GM18909 (cell line): ENCODE data around the gene CTAGE9.
"Not testable (repeated sequence)": the region's sequence is repeated elsewhere in the genome, so short reads cannot be mapped to it uniquely, and the experiment has no call there.

Experiments used
- ATAC-seq: cut with Tn5 transposase; IDR thresholded peaks from one replicate; pipeline ENCODE4 v1.9.1; 2021; ENCODE audit warnings: mild to moderate bottlenecking; ENCODE audit not compliant: unreplicated experiment, poor library complexity

CTAGE9 gene, protein sequence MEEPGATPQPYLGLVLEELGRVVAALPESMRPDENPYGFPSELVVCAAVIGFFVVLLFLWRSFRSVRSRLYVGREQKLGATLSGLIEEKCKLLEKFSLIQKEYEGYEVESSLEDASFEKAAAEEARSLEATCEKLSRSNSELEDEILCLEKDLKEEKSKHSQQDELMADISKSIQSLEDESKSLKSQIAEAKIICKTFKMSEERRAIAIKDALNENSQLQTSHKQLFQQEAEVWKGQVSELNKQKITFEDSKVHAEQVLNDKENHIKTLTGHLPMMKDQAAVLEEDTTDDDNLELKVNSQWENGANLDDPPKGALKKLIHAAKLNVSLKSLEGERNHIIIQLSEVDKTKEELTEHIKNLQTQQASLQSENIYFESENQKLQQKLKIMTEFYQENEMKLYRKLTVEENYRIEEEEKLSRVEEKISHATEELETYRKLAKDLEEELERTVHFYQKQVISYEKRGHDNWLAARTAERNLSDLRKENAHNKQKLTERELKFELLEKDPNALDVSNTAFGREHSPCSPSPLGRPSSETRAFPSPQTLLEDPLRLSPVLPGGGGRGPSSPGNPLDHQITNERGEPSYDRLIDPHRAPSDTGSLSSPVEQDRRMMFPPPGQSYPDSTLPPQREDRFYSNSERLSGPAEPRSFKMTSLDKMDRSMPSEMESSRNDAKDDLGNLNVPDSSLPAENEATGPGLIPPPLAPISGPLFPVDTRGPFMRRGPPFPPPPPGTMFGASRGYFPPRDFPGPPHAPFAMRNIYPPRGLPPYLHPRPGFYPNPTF

DNA sequence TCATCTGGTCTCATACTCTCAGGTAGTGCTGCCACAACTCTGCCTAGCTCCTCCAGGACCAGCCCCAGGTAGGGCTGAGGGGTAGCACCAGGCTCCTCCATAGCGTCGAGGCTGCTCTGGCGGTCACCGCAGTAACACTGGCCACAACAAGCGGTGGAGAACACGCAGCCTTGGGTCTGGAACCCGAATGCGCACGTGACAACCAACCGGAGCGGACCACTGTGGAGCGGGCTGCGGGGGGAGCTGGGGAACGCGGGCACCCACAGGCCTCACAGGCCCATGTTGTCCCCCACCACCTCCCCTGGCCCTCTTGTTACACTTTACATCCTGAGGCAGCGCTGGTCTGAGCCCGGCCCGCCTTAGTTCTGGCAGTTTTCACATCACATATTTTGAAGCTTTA is at the start of gene CTAGE9:
TSS of gene CTAGE9 (minus strand) at position 101 of the 400 bp plus-strand sequence. CDS start at position 101, 0 bp downstream.
- not testable (repeated sequence) for ATAC-seq

- no peak for ATAC-seq
Observed at GRCh38 chr6:131758920-131759319, 48.1 kb upstream of the CTAGE9 start.

DNA sequence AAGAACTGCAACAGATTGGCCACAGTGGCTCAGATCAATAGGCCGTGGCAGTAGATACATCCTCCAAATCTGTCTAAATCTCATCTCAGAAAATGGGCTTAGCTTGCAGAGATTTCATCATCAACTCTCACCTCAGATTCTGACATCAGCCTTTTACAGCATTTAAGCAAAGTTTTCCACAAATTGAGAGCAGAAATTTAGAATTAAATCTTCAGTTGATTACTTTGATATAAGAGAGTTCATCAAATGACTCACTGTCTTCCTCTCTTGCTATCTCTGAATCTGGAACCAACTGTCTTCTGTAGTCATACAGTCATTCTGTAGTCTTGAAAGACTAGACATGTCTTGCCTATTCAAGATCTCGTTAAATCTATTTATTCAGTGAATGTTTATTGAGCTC is 45.2 kb upstream of the CTAGE9 start:
- ATAC-seq, result no peak

DNA sequence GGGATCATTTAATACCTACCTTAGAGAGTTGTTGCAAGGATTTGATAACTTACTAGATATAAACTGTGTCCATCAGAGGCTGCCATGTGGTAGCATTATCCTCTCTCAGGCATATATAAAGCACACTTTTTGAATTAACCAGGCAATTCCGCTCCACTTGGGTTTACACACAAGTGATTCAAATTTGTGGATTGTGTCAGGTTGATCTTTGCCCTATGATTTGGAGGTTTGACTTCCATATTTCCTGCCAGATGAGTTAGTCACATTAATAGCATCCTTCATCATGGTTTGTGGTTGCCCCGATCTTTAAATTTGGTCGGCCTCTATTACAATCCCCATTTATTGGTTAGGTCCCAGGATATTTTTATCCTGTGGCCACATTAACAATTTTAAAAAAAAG is 44.8 kb upstream of the CTAGE9 start:
- ATAC-seq, result no peak

DNA sequence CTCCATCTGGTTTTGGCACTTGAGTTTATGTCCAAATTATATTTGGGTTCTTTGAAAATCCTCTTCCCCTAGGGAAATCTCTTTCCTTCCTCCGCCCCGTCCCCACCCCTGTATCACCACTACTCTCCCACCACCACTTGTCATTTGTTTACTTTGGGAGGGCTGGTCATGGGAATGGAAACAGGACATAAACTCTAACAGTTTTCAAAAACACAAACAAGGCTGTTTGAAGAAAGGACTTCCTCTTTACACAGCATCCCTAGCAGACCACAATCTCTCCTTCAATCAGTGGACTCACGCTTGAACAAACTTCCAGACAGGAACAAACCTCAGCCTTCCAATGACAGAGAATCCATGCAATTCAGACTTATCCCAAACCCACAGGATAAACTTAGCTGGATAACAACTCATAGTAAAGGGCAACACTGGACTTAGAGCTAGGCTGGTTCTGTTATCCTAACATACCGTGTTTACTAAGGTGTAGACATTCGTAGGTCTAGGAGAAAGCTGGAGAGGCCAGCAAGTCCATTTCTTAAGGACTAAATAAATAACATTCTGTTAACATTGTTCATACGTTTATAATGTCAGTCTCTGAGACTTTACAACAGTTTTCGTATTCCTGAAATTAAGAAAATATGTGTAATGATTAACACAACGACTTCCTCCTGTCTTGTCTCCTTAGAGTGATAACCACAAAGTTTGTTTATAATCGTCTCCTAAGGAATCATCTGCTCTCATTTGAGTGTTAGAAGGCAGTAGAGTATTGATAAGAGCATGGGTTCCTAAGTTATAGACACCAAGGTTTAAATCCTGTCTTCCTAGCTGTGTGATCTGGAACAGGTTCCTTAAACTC is 44.1 kb upstream of the CTAGE9 start:
- ATAC-seq, result no peak

- no peak for ATAC-seq
Observed at GRCh38 chr6:131754088-131754487, 43.3 kb upstream of the CTAGE9 start.

- ATAC-seq, result not testable (repeated sequence)
Observed at GRCh38 chr6:131751012-131751715, 40.3 kb upstream of the CTAGE9 start.

DNA sequence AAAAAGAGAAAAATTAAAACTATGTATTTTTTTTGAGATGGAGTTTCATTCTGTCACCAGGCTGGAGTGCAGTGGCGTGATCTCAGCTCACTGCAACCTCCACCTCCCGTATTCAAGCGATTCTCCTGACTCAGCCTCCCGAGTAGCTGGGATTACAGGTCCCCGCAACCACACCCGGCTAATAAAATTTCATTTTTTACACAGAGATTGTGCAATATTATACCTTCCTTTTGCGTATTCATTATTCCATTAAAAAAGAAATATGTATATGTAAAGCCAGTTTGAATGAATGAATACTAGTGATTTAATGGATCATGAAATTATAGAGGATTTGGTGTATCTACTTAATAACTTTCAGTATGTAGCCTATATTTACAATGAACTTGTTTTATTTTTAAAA is 38.2 kb upstream of the CTAGE9 start:
- ATAC-seq, result no peak

- ATAC-seq, result no peak
Observed at GRCh38 chr6:131747821-131748353, 37.1 kb upstream of the CTAGE9 start.

- no peak for ATAC-seq
Observed at GRCh38 chr6:131745476-131745875, 34.7 kb upstream of the CTAGE9 start.

DNA sequence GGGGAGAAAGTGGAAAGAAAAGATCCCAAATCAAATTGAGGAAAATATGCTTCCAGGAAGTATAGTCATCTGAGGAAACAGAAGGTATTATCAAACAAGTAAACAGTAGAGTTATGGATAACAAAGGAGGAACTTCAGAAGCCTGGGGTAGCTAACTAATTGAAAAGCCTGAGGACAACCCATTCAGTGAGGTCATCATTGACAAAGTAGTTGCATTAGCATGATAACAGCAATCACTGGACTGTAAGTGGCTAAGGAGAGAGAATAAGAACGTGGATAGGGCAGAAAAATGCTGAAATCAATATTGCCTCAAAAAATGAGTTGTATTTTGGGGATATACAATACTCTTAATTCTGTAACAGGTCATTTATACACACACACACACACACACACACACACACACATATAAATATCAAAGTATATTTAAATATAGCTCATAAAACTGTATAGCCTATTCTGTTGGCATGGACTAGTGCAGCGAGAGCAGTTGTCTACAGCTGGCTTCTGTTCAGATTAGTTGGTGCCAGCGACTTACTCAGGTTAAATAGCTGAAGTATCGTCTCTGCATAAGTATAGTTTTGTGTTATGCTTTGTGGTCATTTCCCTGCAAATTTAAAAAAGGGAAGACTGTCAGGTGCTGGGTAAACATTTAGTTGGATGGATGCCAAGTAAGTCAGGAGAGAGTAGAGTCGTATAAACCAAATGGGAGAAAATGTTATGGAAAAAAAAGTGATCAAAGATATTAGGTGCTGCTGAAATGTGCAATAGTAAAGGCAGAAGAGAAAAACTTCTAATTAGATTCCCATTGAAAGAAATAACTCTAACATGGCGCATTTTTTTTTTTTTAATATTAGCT is 33.8 kb upstream of the CTAGE9 start:
- no peak for ATAC-seq

DNA sequence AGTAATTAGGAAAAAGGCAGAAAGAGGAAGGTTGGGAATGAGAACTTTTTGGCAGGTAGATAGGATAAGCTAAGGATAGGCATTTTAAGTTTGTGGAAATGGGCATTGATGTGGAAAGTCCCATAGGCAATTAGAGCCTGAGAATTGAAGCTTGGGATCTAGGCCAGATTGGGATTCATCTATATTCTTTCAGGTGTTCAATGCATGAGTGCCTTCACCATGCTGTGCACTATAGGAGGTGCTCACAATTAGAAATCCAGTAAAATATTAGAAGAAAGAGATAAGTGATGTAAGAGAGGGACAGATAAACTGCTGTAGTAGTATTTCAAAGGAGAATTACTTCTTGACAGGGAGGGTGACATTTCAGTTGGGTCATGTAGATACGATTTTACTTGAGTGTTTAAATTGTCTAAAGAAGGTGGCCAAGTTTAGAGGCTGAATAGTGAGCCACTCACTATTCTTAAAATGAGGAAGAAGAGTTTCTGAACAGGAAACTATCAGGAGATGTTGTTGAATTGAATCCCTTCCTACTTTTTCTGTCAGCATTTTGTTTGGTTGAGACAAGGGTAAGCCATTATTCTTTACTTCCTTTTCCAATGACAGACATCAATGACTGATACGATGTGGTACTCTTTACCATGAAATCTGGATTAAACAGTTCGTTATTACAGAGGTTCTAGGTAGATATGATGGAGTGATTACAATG is 31.0 kb upstream of the CTAGE9 start:
- no peak for ATAC-seq

GRCh38 chr6:131740161-131740560 is 29.3 kb upstream of the CTAGE9 start:
- ATAC-seq, result no peak

DNA sequence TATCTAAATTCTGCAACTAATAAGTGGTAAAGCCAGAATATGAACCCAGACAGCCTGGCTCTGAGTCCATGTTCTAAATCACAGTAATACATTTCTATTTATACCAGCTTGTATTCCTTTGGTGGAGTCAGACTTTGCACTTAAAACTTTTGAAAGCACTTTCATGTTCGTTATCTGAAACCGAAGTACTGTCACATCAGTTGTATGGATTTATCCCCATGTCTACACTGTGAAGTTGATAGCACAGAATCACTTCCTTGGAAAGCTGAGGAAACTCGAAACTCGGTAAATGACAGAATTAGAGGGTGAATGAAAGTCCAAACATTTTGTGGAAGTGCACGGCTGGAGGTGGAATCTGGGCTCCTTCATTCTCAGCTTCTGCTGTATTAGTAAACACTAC is 28.3 kb upstream of the CTAGE9 start:
- ATAC-seq, result no peak

GRCh38 chr6:131736811-131737210 is 26.0 kb upstream of the CTAGE9 start:
- no peak for ATAC-seq

DNA sequence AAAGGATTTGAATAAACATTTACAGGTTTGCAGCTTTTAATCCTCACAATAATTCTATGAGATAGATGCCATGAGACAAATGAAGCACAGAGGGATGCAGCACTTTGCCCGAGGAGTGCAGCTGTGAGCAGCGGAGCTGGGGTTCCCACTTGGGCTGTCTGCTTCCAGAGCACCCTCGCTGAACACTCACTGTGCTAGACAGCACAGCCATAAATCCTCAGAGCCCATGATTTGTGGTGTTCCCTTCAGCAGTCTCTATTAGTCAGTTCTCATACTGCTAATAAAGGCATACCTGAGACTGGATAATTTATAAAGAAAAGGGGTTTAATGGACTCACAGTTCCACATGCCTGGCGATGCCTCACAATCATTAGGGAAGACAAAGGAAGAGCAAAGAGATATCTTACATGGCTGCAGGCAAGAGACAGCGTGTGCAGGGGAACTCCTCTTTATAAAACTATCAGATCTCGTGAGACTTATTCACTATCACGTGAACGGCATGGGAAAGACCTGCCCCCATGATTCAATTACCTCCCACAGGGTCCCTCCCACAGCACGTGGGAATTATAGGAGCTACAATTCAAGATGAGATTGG is 25.3 kb upstream of the CTAGE9 start:
- ATAC-seq, result no peak

- ATAC-seq, result no peak
Observed at GRCh38 chr6:131733376-131734016, 22.7 kb upstream of the CTAGE9 start.
